WI38 (cell line): ENCODE data around the gene PMVK.

Source experiments
- H3K4me3 ChIP-seq: 2 replicates; pipeline ENCODE4 v1.5.1; 2011; ENCODE audit warnings: low read depth, mild to moderate bottlenecking, control low read depth, low read length
- TF ChIP-seq, protein P1 (sequence below): IDR thresholded peaks from 2 replicates; pipeline ENCODE4 v1.5.1; 2012; ENCODE audit warnings: low read depth, mild to moderate bottlenecking, control low read depth, low read length

The PMVK gene

GRCh38 chr1:154891452-154891851 lies 45.1 kb downstream of the PMVK start:
- H3K4me3 ChIP-seq, result no peak overlapping the region
- TF ChIP-seq, protein P1, sequence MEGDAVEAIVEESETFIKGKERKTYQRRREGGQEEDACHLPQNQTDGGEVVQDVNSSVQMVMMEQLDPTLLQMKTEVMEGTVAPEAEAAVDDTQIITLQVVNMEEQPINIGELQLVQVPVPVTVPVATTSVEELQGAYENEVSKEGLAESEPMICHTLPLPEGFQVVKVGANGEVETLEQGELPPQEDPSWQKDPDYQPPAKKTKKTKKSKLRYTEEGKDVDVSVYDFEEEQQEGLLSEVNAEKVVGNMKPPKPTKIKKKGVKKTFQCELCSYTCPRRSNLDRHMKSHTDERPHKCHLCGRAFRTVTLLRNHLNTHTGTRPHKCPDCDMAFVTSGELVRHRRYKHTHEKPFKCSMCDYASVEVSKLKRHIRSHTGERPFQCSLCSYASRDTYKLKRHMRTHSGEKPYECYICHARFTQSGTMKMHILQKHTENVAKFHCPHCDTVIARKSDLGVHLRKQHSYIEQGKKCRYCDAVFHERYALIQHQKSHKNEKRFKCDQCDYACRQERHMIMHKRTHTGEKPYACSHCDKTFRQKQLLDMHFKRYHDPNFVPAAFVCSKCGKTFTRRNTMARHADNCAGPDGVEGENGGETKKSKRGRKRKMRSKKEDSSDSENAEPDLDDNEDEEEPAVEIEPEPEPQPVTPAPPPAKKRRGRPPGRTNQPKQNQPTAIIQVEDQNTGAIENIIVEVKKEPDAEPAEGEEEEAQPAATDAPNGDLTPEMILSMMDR, result no peak

DNA sequence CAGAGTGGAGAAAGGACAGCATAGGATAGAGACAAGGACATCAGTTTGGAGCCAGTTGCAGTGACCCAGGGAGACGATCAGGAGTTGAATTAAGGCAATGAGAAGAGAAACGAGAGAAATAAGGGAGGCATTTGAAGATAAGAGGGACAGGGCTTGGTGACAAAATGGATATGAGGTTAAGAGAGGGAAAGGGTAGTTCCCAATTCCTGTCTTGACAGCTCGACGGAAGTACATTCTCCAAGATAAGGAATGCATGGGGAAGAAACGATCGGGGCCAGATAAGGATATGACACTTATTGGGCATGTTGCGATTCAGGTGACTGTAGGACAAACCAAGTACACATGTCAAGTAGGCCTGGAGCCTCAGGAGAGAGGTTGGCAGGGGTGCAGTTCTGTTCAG lies 47.8 kb downstream of the PMVK start:
- TF ChIP-seq, protein P1, result no peak

DNA sequence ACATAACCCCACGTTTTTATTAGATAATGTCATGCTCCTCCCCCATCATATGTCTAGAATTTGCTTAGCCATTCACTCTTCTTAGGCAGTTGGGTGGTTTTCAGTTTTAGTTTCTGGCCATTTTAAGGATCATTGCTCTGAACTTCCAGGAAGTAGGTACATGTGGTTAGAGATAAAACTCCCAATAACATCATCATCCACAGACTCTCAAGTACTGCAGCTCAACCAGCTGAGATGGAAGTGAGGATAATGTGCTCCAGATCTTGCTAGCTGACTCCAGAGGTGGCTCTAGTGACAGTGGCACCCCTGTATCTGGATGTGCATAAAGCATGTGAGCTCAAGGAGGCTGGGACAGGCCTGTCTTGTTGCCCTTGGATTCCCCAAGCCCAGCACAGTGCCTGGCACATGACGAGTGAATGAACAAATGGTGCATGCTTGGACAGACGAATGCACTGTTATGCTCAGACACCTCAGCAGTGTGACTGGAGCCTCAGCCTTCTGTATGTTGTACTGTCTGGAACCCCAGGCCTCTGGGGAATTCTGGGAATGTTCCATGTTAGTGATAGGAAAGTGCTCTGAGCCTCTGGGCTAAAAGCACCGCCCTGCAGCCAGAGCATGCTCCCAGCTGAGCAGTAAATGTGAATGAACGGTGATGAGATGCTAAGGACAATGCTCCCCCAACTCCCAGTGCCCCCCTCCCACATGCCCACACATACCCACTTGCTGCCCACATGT lies 50.1 kb downstream of the PMVK start:
- TF ChIP-seq, protein P1, result no peak

More for the DNA sequence above, 47.8 kb downstream of the PMVK start:
- no peak overlapping the region for H3K4me3 ChIP-seq

DNA sequence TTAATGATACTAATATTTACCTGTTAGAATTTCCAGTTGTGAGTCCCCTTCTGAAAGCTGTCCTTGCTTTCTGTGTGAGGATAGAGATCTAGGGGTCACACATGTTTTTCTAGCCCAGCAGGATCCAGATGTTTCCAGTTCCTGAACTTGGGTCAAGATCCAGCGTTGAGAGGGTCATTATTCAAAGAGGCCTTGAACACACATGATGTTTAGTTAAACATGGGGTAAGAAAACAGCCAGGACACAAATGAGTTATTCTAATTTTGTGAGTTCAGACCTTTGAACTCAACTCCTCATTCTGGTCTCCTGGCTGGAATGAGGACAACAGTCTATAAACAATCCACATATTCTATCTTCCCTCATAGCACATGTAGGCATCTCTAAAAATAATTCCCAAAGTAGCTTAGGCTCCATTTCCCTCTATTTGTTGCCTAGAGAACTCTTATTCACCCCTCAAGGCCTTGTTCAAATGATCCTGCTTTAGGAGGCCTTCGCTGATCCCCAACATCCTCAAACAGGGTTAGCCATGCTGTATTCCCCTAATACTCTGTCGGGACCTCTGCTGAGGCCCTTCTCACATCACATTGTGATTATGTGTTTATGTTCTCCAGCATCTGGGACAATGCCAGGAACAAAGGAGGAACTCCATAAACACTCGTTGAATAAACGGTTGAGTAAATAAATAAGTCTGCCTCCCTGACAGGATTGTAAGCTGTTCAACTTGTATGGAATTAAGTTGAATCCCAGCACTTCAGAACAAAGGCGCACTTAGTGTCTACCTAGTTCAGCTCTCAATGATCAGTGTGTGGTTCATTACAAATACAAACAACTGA lies 51.4 kb downstream of the PMVK start:
- TF ChIP-seq, protein P1, result no peak
- no peak overlapping the region for H3K4me3 ChIP-seq

More for the DNA sequence above, 50.1 kb downstream of the PMVK start:
- no peak overlapping the region for H3K4me3 ChIP-seq

- TF ChIP-seq, protein P1, result no peak
- no peak overlapping the region for H3K4me3 ChIP-seq
Observed at GRCh38 chr1:154883919-154884868, 52.3 kb downstream of the PMVK start.

DNA sequence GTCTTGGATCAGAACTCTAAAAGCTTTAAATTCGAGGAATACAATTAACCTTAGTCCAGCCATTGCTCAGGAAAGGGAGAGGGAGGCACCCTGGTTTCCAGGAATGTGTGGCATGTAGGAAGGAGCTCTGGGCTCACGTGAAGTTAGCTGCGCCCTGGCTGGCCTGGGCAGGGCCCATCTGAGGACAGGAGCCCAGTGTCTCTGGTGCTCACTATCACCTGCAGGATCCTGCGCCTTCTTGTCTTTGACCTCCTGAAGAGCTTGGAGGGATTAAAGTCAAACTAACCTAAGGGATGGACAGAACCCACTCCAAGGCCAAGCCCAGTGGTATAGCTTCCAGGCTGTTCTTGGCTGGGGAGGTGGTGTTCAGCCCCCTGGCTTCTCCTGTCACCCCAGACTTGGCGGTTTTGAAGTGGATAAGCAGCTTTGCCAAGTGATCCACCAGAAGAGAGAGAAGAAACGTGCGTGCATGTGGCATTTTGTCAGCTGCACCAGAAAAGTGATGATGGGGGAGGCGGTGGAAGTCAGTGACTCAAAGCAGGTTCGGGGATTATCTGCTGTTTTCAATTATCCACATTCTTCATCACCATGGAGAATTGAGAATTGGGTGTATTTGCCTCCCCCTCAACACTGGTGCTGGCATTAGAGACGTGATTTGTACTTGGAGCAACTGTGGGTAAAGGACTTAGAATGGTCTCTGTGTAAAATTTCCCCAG lies 54.5 kb downstream of the PMVK start:
- TF ChIP-seq, protein P1, result no peak
- H3K4me3 ChIP-seq, result no peak overlapping the region
